ENCODE data around the gene HSPD1.

DNA sequence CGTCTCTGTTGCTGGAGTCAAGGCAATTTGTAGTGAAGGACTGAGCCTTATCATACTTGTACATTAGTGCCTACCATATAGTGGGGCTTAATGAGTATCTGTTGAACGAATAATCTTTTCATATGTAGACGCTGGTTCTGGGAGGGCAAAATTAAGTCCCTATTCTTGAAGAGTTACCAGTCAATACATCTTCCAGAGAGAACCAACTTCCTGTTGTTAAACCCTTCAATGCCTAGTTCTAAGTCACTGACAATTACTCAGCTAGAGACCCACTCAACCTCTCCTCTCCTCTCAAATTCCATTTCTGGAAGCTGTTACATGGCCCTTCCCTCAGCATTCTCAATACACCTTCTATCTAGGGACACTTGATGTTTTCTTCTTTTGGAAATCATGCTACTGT, 15.1 kb upstream of the HSPD1 start:
- TF ChIP-seq JUND (IDR thresholded peaks at IDR 0.05): no peak
- no peak for TF ChIP-seq POLR2A (IDR thresholded peaks at IDR 0.05; ENCODE audit: borderline replicate concordance, extremely low read depth, insufficient read depth, insufficient read length)
- no peak for TF ChIP-seq CEBPB (IDR thresholded peaks at IDR 0.05; ENCODE audit: low read depth)
- TF ChIP-seq, protein P1, sequence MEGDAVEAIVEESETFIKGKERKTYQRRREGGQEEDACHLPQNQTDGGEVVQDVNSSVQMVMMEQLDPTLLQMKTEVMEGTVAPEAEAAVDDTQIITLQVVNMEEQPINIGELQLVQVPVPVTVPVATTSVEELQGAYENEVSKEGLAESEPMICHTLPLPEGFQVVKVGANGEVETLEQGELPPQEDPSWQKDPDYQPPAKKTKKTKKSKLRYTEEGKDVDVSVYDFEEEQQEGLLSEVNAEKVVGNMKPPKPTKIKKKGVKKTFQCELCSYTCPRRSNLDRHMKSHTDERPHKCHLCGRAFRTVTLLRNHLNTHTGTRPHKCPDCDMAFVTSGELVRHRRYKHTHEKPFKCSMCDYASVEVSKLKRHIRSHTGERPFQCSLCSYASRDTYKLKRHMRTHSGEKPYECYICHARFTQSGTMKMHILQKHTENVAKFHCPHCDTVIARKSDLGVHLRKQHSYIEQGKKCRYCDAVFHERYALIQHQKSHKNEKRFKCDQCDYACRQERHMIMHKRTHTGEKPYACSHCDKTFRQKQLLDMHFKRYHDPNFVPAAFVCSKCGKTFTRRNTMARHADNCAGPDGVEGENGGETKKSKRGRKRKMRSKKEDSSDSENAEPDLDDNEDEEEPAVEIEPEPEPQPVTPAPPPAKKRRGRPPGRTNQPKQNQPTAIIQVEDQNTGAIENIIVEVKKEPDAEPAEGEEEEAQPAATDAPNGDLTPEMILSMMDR (IDR thresholded peaks at IDR 0.05 in 2 of 3, conservative IDR thresholded peaks at IDR 0.05 in 1 of 3; ENCODE audit: borderline replicate concordance in 1 of 3, insufficient read depth in 1 of 3, low read depth in 2 of 3, low read length in 2 of 3): no peak
- TF ChIP-seq, protein P2, sequence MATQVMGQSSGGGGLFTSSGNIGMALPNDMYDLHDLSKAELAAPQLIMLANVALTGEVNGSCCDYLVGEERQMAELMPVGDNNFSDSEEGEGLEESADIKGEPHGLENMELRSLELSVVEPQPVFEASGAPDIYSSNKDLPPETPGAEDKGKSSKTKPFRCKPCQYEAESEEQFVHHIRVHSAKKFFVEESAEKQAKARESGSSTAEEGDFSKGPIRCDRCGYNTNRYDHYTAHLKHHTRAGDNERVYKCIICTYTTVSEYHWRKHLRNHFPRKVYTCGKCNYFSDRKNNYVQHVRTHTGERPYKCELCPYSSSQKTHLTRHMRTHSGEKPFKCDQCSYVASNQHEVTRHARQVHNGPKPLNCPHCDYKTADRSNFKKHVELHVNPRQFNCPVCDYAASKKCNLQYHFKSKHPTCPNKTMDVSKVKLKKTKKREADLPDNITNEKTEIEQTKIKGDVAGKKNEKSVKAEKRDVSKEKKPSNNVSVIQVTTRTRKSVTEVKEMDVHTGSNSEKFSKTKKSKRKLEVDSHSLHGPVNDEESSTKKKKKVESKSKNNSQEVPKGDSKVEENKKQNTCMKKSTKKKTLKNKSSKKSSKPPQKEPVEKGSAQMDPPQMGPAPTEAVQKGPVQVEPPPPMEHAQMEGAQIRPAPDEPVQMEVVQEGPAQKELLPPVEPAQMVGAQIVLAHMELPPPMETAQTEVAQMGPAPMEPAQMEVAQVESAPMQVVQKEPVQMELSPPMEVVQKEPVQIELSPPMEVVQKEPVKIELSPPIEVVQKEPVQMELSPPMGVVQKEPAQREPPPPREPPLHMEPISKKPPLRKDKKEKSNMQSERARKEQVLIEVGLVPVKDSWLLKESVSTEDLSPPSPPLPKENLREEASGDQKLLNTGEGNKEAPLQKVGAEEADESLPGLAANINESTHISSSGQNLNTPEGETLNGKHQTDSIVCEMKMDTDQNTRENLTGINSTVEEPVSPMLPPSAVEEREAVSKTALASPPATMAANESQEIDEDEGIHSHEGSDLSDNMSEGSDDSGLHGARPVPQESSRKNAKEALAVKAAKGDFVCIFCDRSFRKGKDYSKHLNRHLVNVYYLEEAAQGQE (IDR thresholded peaks at IDR 0.05; ENCODE audit: low read depth): no peak
- no peak for TF ChIP-seq EZH2 (IDR thresholded peaks at IDR 0.05)
- TF ChIP-seq SRF (IDR thresholded peaks at IDR 0.05; ENCODE audit: low read depth): no peak
